Erythroblast (primary cell): ENCODE results near the gene AMH.

Source experiments
- GATA1 ChIP-seq: IDR thresholded peaks from 2 replicates; pipeline ENCODE4 v1.6.1; 2011; ENCODE audit warnings: low read depth, mild to moderate bottlenecking, control low read depth, low read length, moderate library complexity
- POLR2A ChIP-seq: IDR thresholded peaks from 2 replicates; pipeline ENCODE4 v1.6.1; 2011; ENCODE audit warnings: mild to moderate bottlenecking, low read length

GRCh38 chr19:2259336-2259735 is 10.2 kb downstream of the AMH start:
- no peak for TF ChIP-seq POLR2A
- TF ChIP-seq GATA1: no peak
